Lower leg skin (tissue), 4 donors: ENCODE data around the gene DPP6. TPM values are rescaled to one million over a fixed set of nuclear protein-coding genes. Genes with fewer than 3 reads are reported as not detected.

Experiments used
- DNase-seq, 2 donors: peaks; one replicate each; pipeline ENCODE4 v3.0.0-alpha.2; 2019; ENCODE audit warnings: low spot score in 2 of 2
- H3K4me3 ChIP-seq: fragments of 200-600 bp; sonication (generic); 2 replicates; pipeline ENCODE4 v1.5.1; 2017; ENCODE audit warnings: mild to moderate bottlenecking, low read depth; ENCODE audit not compliant: poor library complexity, severe bottlenecking
- CTCF ChIP-seq, 3 donors: fragments of 450-650 bp; IDR thresholded peaks; one replicate each; pipeline ENCODE4 v1.5.1; 2016; ENCODE audit warnings: antibody characterized with exemption in 3 of 3, mild to moderate bottlenecking in 3 of 3, moderate library complexity in 2 of 3
- POLR2A ChIP-seq, 2 donors: fragments of 450-650 bp; IDR thresholded peaks; one replicate each; pipeline ENCODE4 v1.6.1; 2016 to 2017; ENCODE audit warnings: antibody characterized with exemption in 2 of 2, mild to moderate bottlenecking in 1 of 2, moderate library complexity in 1 of 2
- WGBS, 2 donors: methylation state at CpG; one replicate each; pipeline ENCODE4 v1.1.5; 2018; 5-methylcytosine and 5-hydroxymethylcytosine counted together
- intact Hi-C: fragments of 100-400 bp; cut with DNase I; formaldehyde crosslinking; loops from one replicate; pipeline ENCODE4 v1.15.0; 2023; ENCODE audit warnings: low total_unique reads
- total RNA-seq, 4 donors: library from RNA; depleted of rRNA; stranded (reverse); fragments of >200 nt; gene quantifications; one replicate each; pipeline ENCODE4 v1.1.0, GENCODE V29; 2016

The DPP6 gene
- total RNA-seq, 4 donors from 2014 or later: 1.0 to 4.5 (median 2.9) TPM

GRCh38 chr7:154577141-154577873 is 525.1 kb downstream of the DPP6 start:
- no peak for DNase-seq
- WGBS, 2 donors: 67 to 68% methylated on average over 10 of the region's 10 CpGs
- no peak overlapping the region for H3K4me3 ChIP-seq
- no peak for TF ChIP-seq CTCF (IDR thresholded peaks at IDR 0.05)
- intact Hi-C loops: no loop called here

GRCh38 chr7:154578336-154578735 is 526.1 kb downstream of the DPP6 start:
- WGBS, 2 donors: 79 to 88% methylated on average over 6 of the region's 6 CpGs

GRCh38 chr7:154579711-154580110 is 527.5 kb downstream of the DPP6 start:
- 72 to 90% methylated on average over 9 of the region's 9 CpGs for WGBS, 2 donors

More at GRCh38 chr7:154578336-154578735, 526.1 kb downstream of the DPP6 start:
- H3K4me3 ChIP-seq: no peak overlapping the region
- intact Hi-C loops: no loop called here
- no peak for TF ChIP-seq CTCF (IDR thresholded peaks at IDR 0.05)
- TF ChIP-seq POLR2A (IDR thresholded peaks at IDR 0.05): no peak
- DNase-seq: no peak

GRCh38 chr7:154581251-154581890 is 529.2 kb downstream of the DPP6 start:
- no peak for DNase-seq
- WGBS, 2 donors: 86% methylated on average over 10 of the region's 10 CpGs
- H3K4me3 ChIP-seq: no peak overlapping the region
- intact Hi-C loops: no loop called here
- TF ChIP-seq POLR2A (IDR thresholded peaks at IDR 0.05) (no peak), CTCF (IDR thresholded peaks at IDR 0.05) (no peak)

More at GRCh38 chr7:154579711-154580110, 527.5 kb downstream of the DPP6 start:
- TF ChIP-seq CTCF (IDR thresholded peaks at IDR 0.05): no peak
- no peak for TF ChIP-seq POLR2A (IDR thresholded peaks at IDR 0.05)
- intact Hi-C loops: no loop called here
- no peak overlapping the region for H3K4me3 ChIP-seq
- DNase-seq: no peak

- intact Hi-C loops: no loop called here
- no peak for DNase-seq
- H3K4me3 ChIP-seq: no peak overlapping the region
- TF ChIP-seq POLR2A (IDR thresholded peaks at IDR 0.05) (no peak), CTCF (IDR thresholded peaks at IDR 0.05) (no peak)
- WGBS, 2 donors: 91 to 94% methylated on average over 15 of the region's 15 CpGs
These were observed 531.3 kb downstream of the DPP6 start for GRCh38 chr7:154583454-154583853.
